Astrocyte of the cerebellum (primary cell): ENCODE measurements around the gene ZNF609.

Experiments
- DNase-seq: peaks from one replicate; pipeline ENCODE4 v3.0.0-alpha.2; 2011; ENCODE audit warnings: low read depth
- H3K4me3 ChIP-seq: 2 replicates; pipeline ENCODE4 v1.5.1; 2011; ENCODE audit warnings: mild to moderate bottlenecking, low read depth, low read length, moderate library complexity
- in situ Hi-C: cut with HindIII; loops from 2 replicates; pipeline ENCODE4 v1.10.0; 2017; ENCODE audit warnings: low sequenced_read_pairs
- TF ChIP-seq, protein P1 (sequence below): IDR thresholded peaks from 2 replicates; pipeline ENCODE4 v1.5.1; 2012; ENCODE audit warnings: low read length, low read depth, moderate library complexity, mild to moderate bottlenecking; ENCODE audit errors: missing control alignments

The ZNF609 gene

GRCh38 chr15:64710676-64711428, 250.5 kb downstream of the ZNF609 start:
- TF ChIP-seq, protein P1, sequence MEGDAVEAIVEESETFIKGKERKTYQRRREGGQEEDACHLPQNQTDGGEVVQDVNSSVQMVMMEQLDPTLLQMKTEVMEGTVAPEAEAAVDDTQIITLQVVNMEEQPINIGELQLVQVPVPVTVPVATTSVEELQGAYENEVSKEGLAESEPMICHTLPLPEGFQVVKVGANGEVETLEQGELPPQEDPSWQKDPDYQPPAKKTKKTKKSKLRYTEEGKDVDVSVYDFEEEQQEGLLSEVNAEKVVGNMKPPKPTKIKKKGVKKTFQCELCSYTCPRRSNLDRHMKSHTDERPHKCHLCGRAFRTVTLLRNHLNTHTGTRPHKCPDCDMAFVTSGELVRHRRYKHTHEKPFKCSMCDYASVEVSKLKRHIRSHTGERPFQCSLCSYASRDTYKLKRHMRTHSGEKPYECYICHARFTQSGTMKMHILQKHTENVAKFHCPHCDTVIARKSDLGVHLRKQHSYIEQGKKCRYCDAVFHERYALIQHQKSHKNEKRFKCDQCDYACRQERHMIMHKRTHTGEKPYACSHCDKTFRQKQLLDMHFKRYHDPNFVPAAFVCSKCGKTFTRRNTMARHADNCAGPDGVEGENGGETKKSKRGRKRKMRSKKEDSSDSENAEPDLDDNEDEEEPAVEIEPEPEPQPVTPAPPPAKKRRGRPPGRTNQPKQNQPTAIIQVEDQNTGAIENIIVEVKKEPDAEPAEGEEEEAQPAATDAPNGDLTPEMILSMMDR, result no peak
- no peak for DNase-seq
- no peak overlapping the region for H3K4me3 ChIP-seq
- in situ Hi-C loops, result no loop called here

- in situ Hi-C loops, result no loop called here
- no peak overlapping the region for H3K4me3 ChIP-seq
- TF ChIP-seq, protein P1, result no peak
Measured at GRCh38 chr15:64712353-64712752, 252.0 kb downstream of the ZNF609 start.

GRCh38 chr15:64713592-64713991, 253.2 kb downstream of the ZNF609 start:
- in situ Hi-C loops, result no loop called here

More at GRCh38 chr15:64712353-64712752, 252.0 kb downstream of the ZNF609 start:
- DNase-seq, result no peak

GRCh38 chr15:64716452-64716851, 256.1 kb downstream of the ZNF609 start:
- in situ Hi-C loops, result no loop called here
- TF ChIP-seq, protein P1, result no peak
- H3K4me3 ChIP-seq, result no peak overlapping the region
- no peak for DNase-seq

More at GRCh38 chr15:64713592-64713991, 253.2 kb downstream of the ZNF609 start:
- DNase-seq, result no peak
- H3K4me3 ChIP-seq, result no peak overlapping the region
- TF ChIP-seq, protein P1, result no peak

DNA sequence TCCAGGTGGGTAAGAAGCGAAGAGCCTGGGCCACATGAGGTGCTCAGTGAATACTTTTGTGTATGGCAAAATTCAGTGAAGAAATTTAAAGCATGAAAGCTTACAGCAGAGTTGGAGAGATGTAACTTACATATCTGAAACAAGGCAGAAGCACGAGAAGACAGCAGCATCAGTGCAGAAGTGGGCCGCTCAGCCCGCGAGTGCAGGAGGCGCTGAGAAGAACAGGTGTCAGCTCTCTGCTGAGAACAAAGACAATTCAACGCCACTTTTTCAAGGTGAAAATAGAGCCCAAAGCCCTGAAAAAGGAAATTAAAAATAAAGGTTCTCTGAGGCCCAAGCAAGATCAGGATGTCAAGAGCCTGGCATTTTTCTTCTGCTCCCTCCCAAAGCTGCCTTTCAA, 256.8 kb downstream of the ZNF609 start:
- in situ Hi-C loops, result no loop called here
- DNase-seq, result no peak
- H3K4me3 ChIP-seq, result no peak overlapping the region
- TF ChIP-seq, protein P1, result no peak

GRCh38 chr15:64717735-64718495, 257.5 kb downstream of the ZNF609 start:
- DNase-seq, result no peak
- in situ Hi-C loops, result no loop called here
- H3K4me3 ChIP-seq, result no peak overlapping the region
- TF ChIP-seq, protein P1, result no peak
